ENCODE data around the gene IL32. TPM values are rescaled to one million over a fixed set of nuclear protein-coding genes. Genes with fewer than 3 reads are reported as not detected.

Gene IL32
- total and polyA plus RNA-seq, 9 of the 15 experiments (the other 6 are each of a cell fraction or from before 2014, with no cell fraction given) = 0.21 to 2.2 (median 0.37) TPM; not detected in 3

- TF ChIP-seq ZNF318 (IDR thresholded peaks at IDR 0.05; ENCODE audit: borderline replicate concordance in 1 of 2, low read depth in 1 of 2) (no peak), ZNF592 (IDR thresholded peaks at IDR 0.05) (peak; percentile 74; the same call in 1 of the 2 replicates), C11orf30 (IDR thresholded peaks at IDR 0.05; ENCODE audit: low read depth) (peak; percentile 37; the same call in 1 of the 2 replicates), KDM2B (CRISPR knock-in tag; IDR thresholded peaks at IDR 0.05) (peak; percentile 64; the same call in 1 of the 2 replicates), BHLHE40 (IDR thresholded peaks at IDR 0.05; ENCODE audit: low read length) (peak; percentile 48), UBTF (IDR thresholded peaks at IDR 0.05; ENCODE audit: borderline replicate concordance in 1 of 2, low read depth in 2 of 2, low read length in 2 of 2) (0 out of 4 replicates have a peak, but pooled peaks of 1 of the 2 experiments have one; percentile 21), KAT2B (IDR thresholded peaks at IDR 0.05; ENCODE audit: low read depth, low read length) (peak; percentile 16), ZNF639 (CRISPR knock-in tag; conservative IDR thresholded peaks at IDR 0.05 in 1 of 2, IDR thresholded peaks at IDR 0.05 in 1 of 2) (no peak)
These were observed 6.3 kb upstream of the IL32 start (continued) for GRCh38 chr16:3059041-3059722.
